ENCODE measurements around the gene ADGRL2. TPM values are rescaled to one million over a fixed set of nuclear protein-coding genes. Genes with fewer than 3 reads are reported as not detected.

Gene ADGRL2
- total and polyA plus RNA-seq, 9 of the 15 experiments (the other 6 are each of a cell fraction or from before 2014, with no cell fraction given) = 0.03 to 0.15 (median 0.13) TPM; not detected in 6

- 0% methylated on average over 2 of the region's 2 CpGs for WGBS (ENCODE audit: insufficient coverage, low coverage, missing lambda C conversion rate)
- Histone ChIP-seq H3K27me3 (ENCODE audit: control insufficient read depth in 2 of 2, insufficient read depth in 2 of 2, low read length in 2 of 2) (no peaks in the 10 kb centered on the region), H3K27ac (ENCODE audit: extremely low read depth, low read depth, low read length) (no peak overlapping the region), H2AFZ (ENCODE audit: low read depth, low read length) (no peak overlapping the region), H3K9ac (ENCODE audit: insufficient read depth in 1 of 2, low read depth in 2 of 2, low read length in 2 of 2) (no peak overlapping the region), H3K79me2 (ENCODE audit: control insufficient read depth, insufficient read depth, low read length) (no peaks in the 10 kb centered on the region), H3K4me2 (ENCODE audit: insufficient read depth, low read length) (no peak overlapping the region), H4K20me1 (replicated peaks; ENCODE audit: control insufficient read depth, insufficient read depth, low read length) (no peaks in the 10 kb centered on the region), H3K36me3 (ENCODE audit: control insufficient read depth, insufficient read depth, low read length) (no peaks in the 10 kb centered on the region), H3K9me3 (replicated peaks; ENCODE audit: control insufficient read depth, insufficient read depth, low read depth, low read length) (no peaks in the 10 kb centered on the region), H3K4me1 (replicated peaks in 1 of 2; ENCODE audit: control insufficient read depth in 2 of 2, insufficient read depth in 2 of 2, low read length in 2 of 2) (no peaks in the 10 kb centered on the region), H3K9me1 (ENCODE audit: control insufficient read depth, insufficient read depth, low read length) (no peaks in the 10 kb centered on the region), H3K4me3 (no peak overlapping the region)
- CTCF ChIA-PET (ENCODE audit: low intra/inter-chr PET ratio) = no interaction called here
- in situ Hi-C loops (cut with MboI) = no loop called here
- no peak for TF ChIP-seq ZNF639 (CRISPR knock-in tag; conservative IDR thresholded peaks at IDR 0.05 in 1 of 2, IDR thresholded peaks at IDR 0.05 in 1 of 2)
- FAIRE-seq = no peak
- ATAC-seq = no peak
- no TSS peak for BruUV-seq (replicated peaks)
- intact Hi-C loops (cut with micrococcal nuclease) = no loop called here
- POLR2A ChIA-PET = no interaction called here
- DNase-seq (ENCODE audit: extremely low read depth in 1 of 4, low spot score in 3 of 4) = no peak
These were observed 43.7 kb downstream of the ADGRL2 start for GRCh38 chr1:81844477-81844876.

DNA sequence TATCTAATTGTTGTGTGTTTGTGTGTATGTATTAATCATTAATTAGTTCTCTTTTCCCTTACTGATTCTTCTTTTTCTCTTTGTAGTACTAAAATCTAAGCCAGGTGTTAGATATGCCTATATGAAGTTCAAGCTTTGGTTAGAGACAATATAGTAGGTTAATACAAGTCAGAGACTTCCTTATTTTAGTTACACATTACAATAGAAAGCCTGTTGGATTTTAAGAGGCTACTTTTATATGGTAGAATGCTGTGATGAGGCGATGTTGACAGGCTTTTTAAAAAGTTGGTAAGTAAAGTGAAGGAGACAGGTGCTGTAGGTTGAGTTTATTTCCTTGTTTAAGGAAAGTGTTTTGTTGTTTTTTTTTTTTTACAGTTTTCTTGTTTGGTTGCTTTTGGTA lies 45.9 kb downstream of the ADGRL2 start:
- intact Hi-C loops (cut with micrococcal nuclease) = no loop called here
- no TSS peak for BruUV-seq (replicated peaks)
- WGBS (ENCODE audit: insufficient coverage, low coverage, missing lambda C conversion rate) = 7% methylated on average over 1 of the region's 1 CpG
- TF ChIP-seq, protein P1, sequence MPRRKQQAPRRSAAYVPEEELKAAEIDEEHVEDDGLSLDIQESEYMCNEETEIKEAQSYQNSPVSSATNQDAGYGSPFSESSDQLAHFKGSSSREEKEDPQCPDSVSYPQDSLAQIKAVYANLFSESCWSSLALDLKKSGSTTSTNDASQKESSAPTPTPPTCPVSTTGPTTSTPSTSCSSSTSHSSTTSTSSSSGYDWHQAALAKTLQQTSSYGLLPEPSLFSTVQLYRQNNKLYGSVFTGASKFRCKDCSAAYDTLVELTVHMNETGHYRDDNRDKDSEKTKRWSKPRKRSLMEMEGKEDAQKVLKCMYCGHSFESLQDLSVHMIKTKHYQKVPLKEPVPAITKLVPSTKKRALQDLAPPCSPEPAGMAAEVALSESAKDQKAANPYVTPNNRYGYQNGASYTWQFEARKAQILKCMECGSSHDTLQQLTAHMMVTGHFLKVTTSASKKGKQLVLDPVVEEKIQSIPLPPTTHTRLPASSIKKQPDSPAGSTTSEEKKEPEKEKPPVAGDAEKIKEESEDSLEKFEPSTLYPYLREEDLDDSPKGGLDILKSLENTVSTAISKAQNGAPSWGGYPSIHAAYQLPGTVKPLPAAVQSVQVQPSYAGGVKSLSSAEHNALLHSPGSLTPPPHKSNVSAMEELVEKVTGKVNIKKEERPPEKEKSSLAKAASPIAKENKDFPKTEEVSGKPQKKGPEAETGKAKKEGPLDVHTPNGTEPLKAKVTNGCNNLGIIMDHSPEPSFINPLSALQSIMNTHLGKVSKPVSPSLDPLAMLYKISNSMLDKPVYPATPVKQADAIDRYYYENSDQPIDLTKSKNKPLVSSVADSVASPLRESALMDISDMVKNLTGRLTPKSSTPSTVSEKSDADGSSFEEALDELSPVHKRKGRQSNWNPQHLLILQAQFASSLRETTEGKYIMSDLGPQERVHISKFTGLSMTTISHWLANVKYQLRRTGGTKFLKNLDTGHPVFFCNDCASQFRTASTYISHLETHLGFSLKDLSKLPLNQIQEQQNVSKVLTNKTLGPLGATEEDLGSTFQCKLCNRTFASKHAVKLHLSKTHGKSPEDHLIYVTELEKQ (CRISPR knock-in tag; IDR thresholded peaks at IDR 0.05) = no peak
- no peak for TF ChIP-seq BRD4 (IDR thresholded peaks at IDR 0.05)
- no peak for TF ChIP-seq GTF2F1 (IDR thresholded peaks at IDR 0.05; ENCODE audit: low read depth, low read length)
- TF ChIP-seq, protein P2, sequence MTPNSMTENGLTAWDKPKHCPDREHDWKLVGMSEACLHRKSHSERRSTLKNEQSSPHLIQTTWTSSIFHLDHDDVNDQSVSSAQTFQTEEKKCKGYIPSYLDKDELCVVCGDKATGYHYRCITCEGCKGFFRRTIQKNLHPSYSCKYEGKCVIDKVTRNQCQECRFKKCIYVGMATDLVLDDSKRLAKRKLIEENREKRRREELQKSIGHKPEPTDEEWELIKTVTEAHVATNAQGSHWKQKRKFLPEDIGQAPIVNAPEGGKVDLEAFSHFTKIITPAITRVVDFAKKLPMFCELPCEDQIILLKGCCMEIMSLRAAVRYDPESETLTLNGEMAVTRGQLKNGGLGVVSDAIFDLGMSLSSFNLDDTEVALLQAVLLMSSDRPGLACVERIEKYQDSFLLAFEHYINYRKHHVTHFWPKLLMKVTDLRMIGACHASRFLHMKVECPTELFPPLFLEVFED (CRISPR knock-in tag; conservative IDR thresholded peaks at IDR 0.05) = no peak
- TF ChIP-seq SMARCA5 (IDR thresholded peaks at IDR 0.05) = no peak
- no peak for TF ChIP-seq ZNF12 (CRISPR knock-in tag; IDR thresholded peaks at IDR 0.05)
- TF ChIP-seq SAFB2 (IDR thresholded peaks at IDR 0.05; ENCODE audit: borderline replicate concordance, low read depth, low read length, severe bottlenecking) = no peak

More for the DNA sequence above, 45.9 kb downstream of the ADGRL2 start:
- H3K9me3 ChIP-seq (replicated peaks; ENCODE audit: control insufficient read depth, insufficient read depth, low read depth, low read length) = no peaks in the 10 kb centered on the region
- no peak overlapping the region for H2AFZ ChIP-seq (ENCODE audit: low read depth, low read length)
- no peaks in the 10 kb centered on the region for H3K79me2 ChIP-seq (ENCODE audit: control insufficient read depth, insufficient read depth, low read length)
- ChIA-PET POLR2A (no interaction called here), CTCF (ENCODE audit: low intra/inter-chr PET ratio) (no interaction called here)
- no peak for ATAC-seq
- H3K36me3 ChIP-seq (ENCODE audit: control insufficient read depth, insufficient read depth, low read length) = no peaks in the 10 kb centered on the region
- no peak for FAIRE-seq
- in situ Hi-C loops (cut with MboI) = no loop called here
- no peak overlapping the region for H3K4me3 ChIP-seq
- no peaks in the 10 kb centered on the region for H3K9me1 ChIP-seq (ENCODE audit: control insufficient read depth, insufficient read depth, low read length)
- H3K27me3 ChIP-seq (ENCODE audit: control insufficient read depth in 2 of 2, insufficient read depth in 2 of 2, low read length in 2 of 2) = no peaks in the 10 kb centered on the region
- H3K4me1 ChIP-seq (replicated peaks in 1 of 2; ENCODE audit: control insufficient read depth in 2 of 2, insufficient read depth in 2 of 2, low read length in 2 of 2) = no peaks in the 10 kb centered on the region
- no peaks in the 10 kb centered on the region for H4K20me1 ChIP-seq (replicated peaks; ENCODE audit: control insufficient read depth, insufficient read depth, low read length)
- no peak overlapping the region for H3K9ac ChIP-seq (ENCODE audit: insufficient read depth in 1 of 2, low read depth in 2 of 2, low read length in 2 of 2)
- no peak overlapping the region for H3K27ac ChIP-seq (ENCODE audit: extremely low read depth, low read depth, low read length)
- no peak overlapping the region for H3K4me2 ChIP-seq (ENCODE audit: insufficient read depth, low read length)
- no peak for DNase-seq (ENCODE audit: extremely low read depth in 1 of 4, low spot score in 3 of 4)
